Endodermal cell (in vitro differentiated cells): ENCODE measurements around the gene ZNF107. TPM values are rescaled to one million over a fixed set of nuclear protein-coding genes. Genes with fewer than 3 reads are reported as not detected.

ENCODE experiments used
- DNase-seq: peaks from one replicate; pipeline ENCODE4 v3.0.0-alpha.2; 2017
- H3K27ac ChIP-seq: 2 replicates; pipeline ENCODE4 v1.5.1; 2013; ENCODE audit warnings: mild to moderate bottlenecking, low read depth, low read length, moderate library complexity
- H3K27me3 ChIP-seq: 2 replicates; pipeline ENCODE4 v1.6.1; 2013; ENCODE audit warnings: mild to moderate bottlenecking, low read length, moderate library complexity; ENCODE audit not compliant: insufficient read depth, control insufficient read depth, poor library complexity, severe bottlenecking
- H3K36me3 ChIP-seq: 2 replicates; pipeline ENCODE4 v1.7.0; 2013; ENCODE audit warnings: mild to moderate bottlenecking, low read length, moderate library complexity; ENCODE audit not compliant: control insufficient read depth, insufficient read depth
- H3K4me1 ChIP-seq: one replicate; pipeline ENCODE4 v1.7.0; 2013; ENCODE audit warnings: low read length; ENCODE audit not compliant: control insufficient read depth, insufficient read depth
- H3K4me3 ChIP-seq: 2 replicates; pipeline ENCODE4 v1.5.1; 2013; ENCODE audit warnings: mild to moderate bottlenecking, low read length, moderate library complexity
- H3K9ac ChIP-seq: 2 replicates; pipeline ENCODE4 v1.6.1; 2013; ENCODE audit warnings: mild to moderate bottlenecking, low read length, moderate library complexity; ENCODE audit not compliant: poor library complexity, severe bottlenecking; ENCODE audit errors: extremely low read depth
- H3K9me3 ChIP-seq: 2 replicates; pipeline ENCODE4 v1.6.1; 2013; ENCODE audit warnings: mild to moderate bottlenecking, low read length, moderate library complexity; ENCODE audit not compliant: control insufficient read depth
- H3K27ac Mint-ChIP-seq: 2 replicates; pipeline ENCODE4 v1.8.0; 2020; ENCODE audit warnings: mixed read lengths
- H3K27me3 Mint-ChIP-seq: 2 replicates; pipeline ENCODE4 v1.8.0; 2021; ENCODE audit warnings: mild to moderate bottlenecking, mixed read lengths; ENCODE audit not compliant: insufficient read depth
- H3K36me3 Mint-ChIP-seq: 2 replicates; pipeline ENCODE4 v1.8.0; 2020; ENCODE audit warnings: low read depth, mixed read lengths
- H3K4me1 Mint-ChIP-seq: 2 replicates; pipeline ENCODE4 v1.8.0; 2020; ENCODE audit warnings: mixed read lengths
- H3K4me3 Mint-ChIP-seq: 2 replicates; pipeline ENCODE4 v1.8.0; 2020; ENCODE audit warnings: mild to moderate bottlenecking, moderate library complexity, mixed read lengths
- H3K9me3 Mint-ChIP-seq: 2 replicates; pipeline ENCODE4 v1.8.0; 2020; ENCODE audit warnings: mild to moderate bottlenecking, mixed read lengths
- CTCF ChIP-seq: fragments of 200-600 bp; sonication (generic); conservative IDR thresholded peaks from 2 replicates; pipeline ENCODE4 v1.5.0; 2021; ENCODE audit warnings: antibody characterized with exemption, mild to moderate bottlenecking
- WGBS, 2 experiments: methylation state at CpG; one replicate each; pipeline versions ENCODE4 v1.1.5 to v1.1.7; 2013; ENCODE audit warnings: missing lambda C conversion rate in 2 of 2, mixed read lengths in 1 of 2; ENCODE audit not compliant: insufficient coverage in 1 of 2, insufficient read length in 1 of 2; 5-methylcytosine and 5-hydroxymethylcytosine counted together
- total RNA-seq, 2 donors: library from RNA; stranded (reverse); fragmentation: NEBNext Ultra II Directional in 1 of 2; extraction: Animal tissue kit (Norgen Biotek cat#: 25700) in 1 of 2; gene quantifications; 2 replicates in 1 of 2; 3 replicates in 1 of 2; pipeline ENCODE4 v1.2.1, GENCODE V29; 2021

ZNF107 gene
- total RNA-seq, 2 donors from 2014 or later = 16.9 to 17.9 TPM

GRCh38 chr7:64638822-64639221 lies 27.1 kb upstream of the ZNF107 start:
- Histone ChIP-seq H3K4me1 (no peaks in the 10 kb centered on the region), H3K36me3 (no peaks in the 10 kb centered on the region), H3K9ac (no peak overlapping the region), H3K27ac (no peak overlapping the region), H3K4me3 (no peak overlapping the region), H3K27me3 (no peaks in the 10 kb centered on the region), H3K9me3 (peaks cover 48% of the 10 kb centered on the region)
- H3K9me3 Mint-ChIP-seq = no peaks in the 10 kb centered on the region
- H3K4me1 Mint-ChIP-seq = no peaks in the 10 kb centered on the region
- 75 to 100% methylated on average over 2 of the region's 2 CpGs for WGBS, 2 experiments
- DNase-seq = no peak
- no peaks in the 10 kb centered on the region for H3K36me3 Mint-ChIP-seq
- no peaks in the 10 kb centered on the region for H3K27me3 Mint-ChIP-seq
- no peak for TF ChIP-seq CTCF
- H3K4me3 Mint-ChIP-seq = no peak overlapping the region
- H3K27ac Mint-ChIP-seq = no peak overlapping the region

- Mint-ChIP-seq H3K36me3 (no peaks in the 10 kb centered on the region), H3K9me3 (no peaks in the 10 kb centered on the region), H3K27me3 (no peaks in the 10 kb centered on the region), H3K4me3 (no peak overlapping the region), H3K4me1 (no peaks in the 10 kb centered on the region), H3K27ac (no peak overlapping the region)
- no peak overlapping the region for H3K27ac ChIP-seq
- no peaks in the 10 kb centered on the region for H3K4me1 ChIP-seq
- H3K9ac ChIP-seq = no peak overlapping the region
- no peak overlapping the region for H3K4me3 ChIP-seq
- no peak for TF ChIP-seq CTCF
- H3K36me3 ChIP-seq = no peaks in the 10 kb centered on the region
- WGBS, 2 experiments = 60 to 63% methylated on average over 2 of the region's 2 CpGs
- no peaks in the 10 kb centered on the region for H3K27me3 ChIP-seq
- DNase-seq = no peak
- peaks cover 46% of the 10 kb centered on the region for H3K9me3 ChIP-seq
Observed at GRCh38 chr7:64639267-64640001, 26.5 kb upstream of the ZNF107 start.

- H3K27me3 ChIP-seq = no peaks in the 10 kb centered on the region
- no peak for TF ChIP-seq CTCF
- H3K9ac ChIP-seq = no peak overlapping the region
- H3K27me3 Mint-ChIP-seq = no peaks in the 10 kb centered on the region
- no peaks in the 10 kb centered on the region for H3K4me1 Mint-ChIP-seq
- no peaks in the 10 kb centered on the region for H3K9me3 Mint-ChIP-seq
- no peaks in the 10 kb centered on the region for H3K36me3 ChIP-seq
- H3K36me3 Mint-ChIP-seq = no peaks in the 10 kb centered on the region
- H3K4me1 ChIP-seq = no peaks in the 10 kb centered on the region
- H3K27ac Mint-ChIP-seq = no peak overlapping the region
- no peak for DNase-seq
- H3K27ac ChIP-seq = no peak overlapping the region
- no peak overlapping the region for H3K4me3 Mint-ChIP-seq
- H3K4me3 ChIP-seq = no peak overlapping the region
- 91 to 100% methylated on average over 2 to 3 of the region's 3 CpGs for WGBS, 2 experiments
- peaks cover 39% of the 10 kb centered on the region for H3K9me3 ChIP-seq
Observed at GRCh38 chr7:64640504-64640903, 25.4 kb upstream of the ZNF107 start.
